Measurements from ENCODE around the gene HOXD11.

DNA sequence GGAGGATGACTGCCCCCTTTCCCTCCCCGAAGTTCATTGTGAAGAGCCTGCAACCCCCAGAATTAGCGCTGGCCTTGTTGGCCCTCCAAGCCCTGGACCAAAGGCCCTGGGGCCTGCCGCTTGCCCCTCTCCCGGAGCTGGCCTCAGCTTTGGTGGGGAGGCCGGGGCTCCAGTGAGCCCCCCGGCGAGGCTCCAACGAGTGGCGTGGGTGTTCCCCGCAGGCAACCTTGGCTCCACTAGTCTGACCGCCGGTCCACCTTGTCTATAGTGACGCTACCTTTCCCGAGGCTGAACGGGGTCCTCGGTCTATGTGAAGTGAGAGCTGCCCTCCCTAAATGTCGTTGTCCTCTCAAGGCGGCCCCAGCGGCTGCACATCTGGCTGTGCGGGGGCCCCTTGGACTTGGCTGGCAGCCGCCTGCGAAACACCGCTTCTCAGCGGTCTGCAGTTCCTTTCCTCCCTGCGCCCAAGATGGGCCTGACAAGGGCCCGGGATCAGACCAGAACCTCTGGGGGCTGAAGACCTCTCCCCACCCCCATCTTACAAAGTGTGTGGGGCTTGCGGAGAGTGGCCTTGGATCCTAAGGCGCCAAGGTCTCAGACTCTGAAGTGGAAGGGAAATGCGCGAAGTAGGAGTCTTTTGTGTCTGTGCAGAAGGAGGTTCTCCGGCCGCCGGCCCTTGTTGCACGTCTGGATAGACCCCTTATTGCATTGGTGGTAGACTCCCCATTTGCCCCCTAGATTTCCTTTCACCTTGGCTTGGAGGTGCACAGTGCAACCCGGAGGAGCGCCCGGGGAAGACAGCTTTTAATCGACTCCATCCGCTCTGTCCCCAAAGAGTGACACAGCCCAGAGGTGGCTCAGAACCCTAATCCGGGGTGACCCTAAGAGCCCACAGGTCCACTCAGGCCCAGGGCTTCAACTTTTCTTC lies 5.6 kb downstream of the HOXD11 start:
- TF ChIP-seq POLR2A (IDR thresholded peaks at IDR 0.05) (no peak), CTCF (IDR thresholded peaks at IDR 0.05) (no peak)

Data from heart left ventricle (tissue), 13 donors.